NCI-H510A treated with DMSO at 0.1 percent for 48 hours (cell line): ENCODE measurements around the gene NPTX1.

Experiments used
- DNase-seq: peaks from one replicate; lab custom pipeline; 2025; lab: John Stamatoyannopoulos, UW

NPTX1 gene

DNA sequence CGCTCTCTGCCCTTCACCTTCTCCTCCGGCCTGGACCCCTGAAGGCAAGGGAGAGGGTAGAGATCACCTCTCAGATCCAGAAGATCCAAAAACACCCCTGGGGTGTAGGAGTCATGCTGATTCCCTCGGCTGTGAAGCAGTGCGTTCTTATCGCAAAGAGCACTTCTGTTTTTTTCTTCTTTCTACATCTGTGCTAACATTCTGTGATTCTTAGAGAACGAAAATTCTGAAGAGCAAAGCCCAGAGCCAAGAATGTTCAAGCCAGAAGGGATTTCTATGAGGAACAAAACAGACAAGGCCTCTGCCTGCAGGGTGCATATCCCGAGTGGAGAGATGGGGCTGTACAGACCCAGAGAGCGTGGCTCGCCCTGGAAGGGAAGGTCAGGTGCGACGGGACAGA is 17.2 kb downstream of the NPTX1 start:
- DNase-seq = no peak

- DNase-seq = no peak
Observed at GRCh38 chr17:80458016-80458415, 18.4 kb downstream of the NPTX1 start.

DNA sequence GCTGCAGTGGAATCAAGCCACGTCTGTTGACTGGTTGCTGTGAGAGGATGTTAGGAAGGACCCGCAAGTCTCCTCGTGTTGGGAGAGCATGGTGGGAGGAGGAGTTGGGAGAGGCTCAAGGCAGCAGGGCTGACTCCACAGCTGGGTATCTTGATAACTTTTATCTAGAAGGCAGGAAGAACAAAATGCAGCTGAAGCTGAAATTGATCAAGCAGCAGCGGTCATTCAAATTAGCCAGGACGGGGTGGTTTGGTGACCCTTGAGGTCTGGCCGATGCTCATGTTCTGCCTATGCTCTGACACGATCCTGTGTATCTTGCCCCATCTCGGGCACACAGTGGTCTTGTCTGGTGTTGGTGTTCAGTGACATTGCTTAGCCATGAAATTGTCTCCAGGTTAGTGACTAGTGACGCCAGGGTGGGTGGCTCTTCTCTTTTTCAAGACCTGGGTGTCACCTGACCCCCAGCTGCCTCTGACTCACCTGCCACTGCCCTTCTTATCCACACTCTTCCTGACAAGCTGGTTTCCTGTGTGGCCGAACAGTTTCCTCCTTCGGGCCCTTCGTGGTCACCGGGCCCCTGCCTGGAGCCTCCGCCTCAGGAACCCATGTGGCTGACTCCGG is 19.1 kb downstream of the NPTX1 start:
- DNase-seq = no peak

GRCh38 chr17:80456465-80457235 is 19.8 kb downstream of the NPTX1 start:
- DNase-seq = no peak

- no peak for DNase-seq
Observed at GRCh38 chr17:80455784-80456183, 20.6 kb downstream of the NPTX1 start.

DNA sequence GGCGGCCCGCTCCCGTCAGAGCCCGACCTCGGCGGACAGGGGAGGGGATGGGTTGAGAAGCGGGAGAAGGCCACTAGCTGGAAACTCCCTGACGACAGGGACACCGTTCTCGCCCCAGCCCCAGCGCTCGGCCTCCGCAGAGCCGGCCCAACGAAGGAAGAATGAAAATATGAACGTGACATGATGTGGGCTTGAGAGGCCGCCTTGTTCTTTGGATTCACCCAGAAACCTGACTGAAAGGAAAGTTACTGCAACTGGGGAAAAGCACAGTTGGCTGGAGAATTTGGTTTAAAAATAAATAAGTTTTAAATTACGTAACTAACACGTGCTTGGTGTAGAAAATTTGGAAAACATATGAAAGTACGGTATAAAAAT is 21.1 kb downstream of the NPTX1 start:
- DNase-seq = no peak

DNA sequence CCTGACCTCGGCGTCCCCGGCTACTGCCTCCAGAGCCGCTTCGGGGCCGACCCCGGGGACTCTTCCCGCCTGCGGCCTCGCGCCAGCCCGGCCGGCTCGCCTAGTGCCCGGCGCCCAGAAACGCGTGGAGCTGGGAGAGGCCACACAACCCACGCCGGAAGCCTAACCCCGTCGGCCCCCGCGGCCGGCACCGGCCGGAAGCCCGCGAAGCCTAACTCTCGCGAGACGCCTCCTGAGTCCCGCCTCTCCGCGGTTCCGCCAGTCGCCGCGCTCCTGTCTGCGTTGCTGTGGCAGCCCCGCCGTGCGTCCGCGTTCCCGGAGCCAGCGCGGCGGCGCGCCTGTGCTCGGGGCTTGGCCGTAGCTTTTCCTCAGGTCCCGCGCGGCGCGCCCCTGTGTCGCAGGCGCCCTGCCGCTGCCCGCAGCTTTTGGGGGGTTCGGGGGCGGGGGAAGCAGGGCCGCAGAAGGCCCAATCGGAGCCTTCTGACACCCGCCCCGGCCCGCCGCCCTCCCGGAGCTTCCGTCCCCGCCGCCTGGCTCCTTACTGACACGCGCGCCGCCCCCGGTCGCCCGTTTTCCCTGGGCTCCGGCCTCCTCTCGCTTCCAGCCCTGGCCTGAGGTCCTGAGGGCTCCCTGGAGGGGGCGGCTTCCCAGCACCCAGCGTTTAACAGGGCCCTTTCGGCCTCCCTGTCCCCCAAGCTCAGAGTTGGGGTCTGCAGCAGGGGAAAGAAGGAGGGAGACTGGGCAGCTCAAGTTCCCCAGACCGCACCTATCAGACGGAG is 21.7 kb downstream of the NPTX1 start:
- peak; percentile 89 for DNase-seq

- no peak for DNase-seq
Observed at GRCh38 chr17:80453998-80454556, 22.3 kb downstream of the NPTX1 start.

DNA sequence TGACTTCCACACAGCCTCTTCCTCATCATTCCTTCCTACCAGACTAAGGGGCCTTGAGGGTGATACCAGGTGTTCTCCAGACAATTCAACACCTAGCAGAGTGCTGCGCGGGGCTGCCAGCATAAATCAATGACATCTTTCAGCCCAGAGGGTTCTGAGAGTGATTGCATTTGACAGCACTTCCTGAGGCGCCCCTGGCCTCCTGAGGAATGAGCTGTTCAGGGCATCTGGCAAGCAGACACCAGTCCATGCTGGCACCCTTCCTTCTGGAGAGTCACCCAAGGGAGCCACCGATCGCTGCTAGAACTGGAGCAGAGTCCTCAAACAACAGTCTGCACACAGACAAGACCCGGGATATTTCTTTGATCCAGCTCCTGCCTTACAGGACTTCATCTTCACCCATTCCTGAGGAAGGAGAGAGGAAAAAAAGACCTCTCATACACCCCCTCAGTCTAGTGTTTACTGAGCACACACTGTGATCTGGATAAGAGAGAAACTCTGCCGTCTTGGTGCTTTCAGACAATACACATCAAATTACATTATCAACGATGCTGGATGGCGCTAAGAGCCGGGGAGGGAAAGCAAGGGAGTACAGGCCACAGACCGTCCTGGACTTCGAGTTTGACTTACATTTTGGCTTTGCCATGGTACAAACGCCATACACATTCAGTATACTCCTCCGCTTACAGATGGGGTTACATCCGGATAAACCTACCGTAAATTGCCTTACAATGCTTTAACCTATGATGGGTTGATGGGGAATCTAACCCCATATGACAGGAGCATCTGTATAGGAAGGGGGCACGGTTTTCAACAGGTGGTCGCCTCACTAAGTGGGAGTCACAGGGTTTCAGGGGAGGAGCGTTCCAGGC is 23.0 kb downstream of the NPTX1 start:
- no peak for DNase-seq

DNA sequence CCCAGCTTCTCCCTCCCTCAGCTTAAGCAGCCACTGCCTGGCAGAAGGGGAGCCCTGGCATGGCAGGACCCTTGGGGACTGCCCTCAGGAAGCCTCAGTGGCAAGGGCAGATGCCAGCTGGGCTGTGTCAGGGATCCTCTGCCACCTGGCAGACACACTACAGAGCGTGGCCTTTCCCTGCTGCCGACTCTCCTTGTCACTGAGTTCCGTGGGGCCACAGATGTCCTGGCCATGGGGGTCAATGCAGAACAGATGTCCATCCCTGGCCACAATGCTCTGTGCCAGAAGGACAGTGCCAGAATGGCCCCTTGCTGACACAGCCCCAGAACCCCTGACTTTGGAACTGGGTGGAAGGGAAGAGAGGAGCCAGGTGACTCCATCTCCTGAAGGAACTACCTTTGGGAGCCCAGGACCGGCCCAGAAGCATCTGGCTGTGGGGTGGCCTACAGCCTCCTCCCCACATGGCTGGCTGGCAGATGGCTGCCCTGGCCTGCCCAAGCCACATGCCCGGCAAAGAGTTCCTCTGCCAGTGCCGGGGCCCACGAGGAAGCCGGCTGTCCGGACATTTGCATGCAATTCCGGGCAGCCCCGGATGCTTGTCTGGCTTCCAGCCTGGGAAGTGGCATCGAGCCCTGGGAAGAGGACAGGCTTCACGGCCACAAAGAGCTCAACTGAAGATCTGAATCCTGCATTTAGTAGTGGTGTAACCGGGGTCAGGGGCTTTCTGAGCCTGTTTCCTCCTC is 24.1 kb downstream of the NPTX1 start:
- DNase-seq = no peak

DNA sequence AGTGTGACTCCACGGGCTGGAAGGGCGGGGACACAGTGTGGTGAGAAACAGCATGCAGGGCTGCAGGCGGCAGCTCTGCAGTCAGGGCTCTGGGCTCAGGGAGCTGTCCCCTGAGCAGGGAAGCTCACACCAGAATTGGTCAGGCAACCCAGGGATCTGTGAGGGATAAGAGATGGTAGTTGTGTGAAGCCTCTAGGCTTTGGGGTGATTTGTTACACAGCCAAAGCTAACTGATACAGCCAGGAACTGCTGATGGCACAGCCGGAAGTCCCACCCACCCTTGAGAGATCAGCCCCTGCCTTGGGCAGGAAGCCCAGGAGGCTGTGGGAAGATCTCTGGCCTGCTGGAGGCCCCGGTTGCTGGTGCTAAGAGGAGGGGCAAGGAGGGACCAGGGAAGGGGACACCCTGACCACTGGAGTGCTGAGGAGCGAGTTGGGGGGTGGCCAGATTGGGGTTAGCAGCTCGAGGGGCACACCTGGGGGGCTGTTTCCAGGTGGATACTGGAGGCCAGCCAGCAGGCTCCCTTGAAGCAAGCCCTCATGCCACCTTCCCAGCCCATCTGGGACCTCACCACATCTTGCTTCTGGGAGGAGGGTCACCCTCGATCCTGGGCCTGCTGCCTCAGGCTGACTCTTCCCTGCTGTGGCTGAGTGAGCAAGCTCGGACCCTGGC is 25.2 kb downstream of the NPTX1 start:
- no peak for DNase-seq

- no peak for DNase-seq
Observed at GRCh38 chr17:80449930-80450576, 26.4 kb downstream of the NPTX1 start.

- no peak for DNase-seq
Observed at GRCh38 chr17:80449194-80449929, 27.0 kb downstream of the NPTX1 start.

GRCh38 chr17:80447790-80448189 is 28.6 kb downstream of the NPTX1 start:
- DNase-seq = no peak

- DNase-seq = no peak
Observed at GRCh38 chr17:80446645-80447405, 29.6 kb downstream of the NPTX1 start.

DNA sequence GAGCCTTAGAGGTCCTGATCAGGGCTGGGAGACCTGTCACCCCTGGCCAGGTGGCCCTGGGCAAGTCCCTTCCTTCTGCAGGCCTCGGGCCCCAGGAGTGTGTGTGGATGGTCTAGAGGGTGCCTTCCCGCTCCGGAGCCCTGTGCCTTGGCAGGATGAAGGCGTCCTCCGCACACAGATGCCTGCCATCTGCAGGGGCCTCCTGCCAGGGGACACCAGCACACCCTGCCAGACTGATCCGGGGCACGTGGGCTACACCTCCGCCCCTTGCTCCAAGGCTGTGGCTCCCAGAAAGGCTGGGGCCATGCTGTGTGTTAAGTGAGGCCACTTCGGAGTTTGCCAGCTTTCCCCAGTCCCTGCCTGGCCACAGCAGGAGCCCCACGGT is 30.7 kb downstream of the NPTX1 start:
- no peak for DNase-seq

DNA sequence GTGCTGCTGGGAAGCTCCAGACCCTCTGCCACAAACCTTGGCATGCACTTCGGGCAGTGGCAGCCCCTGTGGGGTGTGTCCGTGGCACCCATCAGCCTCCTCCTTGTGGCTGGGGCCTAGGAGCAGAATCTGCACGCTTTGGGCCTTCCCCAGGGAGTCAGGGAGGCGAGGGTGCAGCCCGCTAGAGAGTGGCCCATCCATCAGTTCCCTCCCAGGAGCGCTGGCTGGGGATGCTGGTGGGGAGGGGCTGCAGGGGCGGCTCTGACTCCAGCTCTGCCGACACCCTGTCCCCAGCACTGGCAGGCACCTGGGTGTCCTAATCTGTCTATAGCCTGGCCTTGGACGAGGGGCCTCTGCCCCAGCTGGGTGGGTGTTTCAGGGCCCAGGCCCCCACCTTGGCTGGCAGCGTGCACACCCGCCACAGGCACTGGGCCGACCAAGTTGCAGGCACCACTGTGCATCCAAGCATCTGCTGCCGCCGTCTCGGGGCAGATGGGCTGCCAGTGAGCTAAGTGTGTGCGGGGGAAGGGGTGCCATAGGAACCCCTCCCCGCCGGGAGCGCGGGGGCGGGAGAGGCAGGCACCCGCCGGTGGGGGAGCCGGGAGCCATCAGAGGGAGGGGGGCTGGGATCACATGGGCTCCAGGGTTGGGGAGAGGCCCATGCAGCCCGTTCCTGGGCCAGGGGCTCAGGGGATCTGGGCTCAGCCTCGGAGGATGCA is 31.2 kb downstream of the NPTX1 start:
- DNase-seq = no peak

DNA sequence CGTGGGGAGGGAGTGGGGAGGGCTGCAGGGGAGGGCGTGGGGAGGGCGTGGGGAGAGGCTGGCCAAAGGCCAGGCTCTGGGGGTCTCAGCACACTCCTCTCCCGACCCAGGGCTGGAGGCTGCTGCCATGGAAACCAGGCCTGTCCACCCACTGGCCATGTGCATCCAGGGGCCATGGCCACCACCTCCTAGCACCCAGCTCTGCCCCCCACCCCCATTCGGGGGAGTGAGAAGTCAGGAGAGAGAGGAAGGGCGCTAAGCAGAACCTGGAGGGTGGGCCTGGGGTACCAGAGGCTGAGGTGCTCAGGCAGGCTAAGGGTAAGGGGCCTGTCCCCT is 31.8 kb downstream of the NPTX1 start:
- DNase-seq = no peak
